Stimulated activated CD8-positive, alpha-beta memory T cell treated with anti-CD3 and anti-CD28 coated beads, Interleukin-7, amount 100 ng/mL, for 48 hours (primary cell): ENCODE data around the gene ANAPC13.

Source experiments
- DNase-seq, 2 donors: peaks; one replicate each; pipeline ENCODE4 v3.0.0-alpha.2; 2020; ENCODE audit warnings: low read depth in 1 of 2; ENCODE audit errors: extremely low read depth in 1 of 2

The ANAPC13 gene

GRCh38 chr3:134483195-134483900 is 2.4 kb downstream of the ANAPC13 start:
- DNase-seq: no peak

GRCh38 chr3:134482622-134483021 is 3.2 kb downstream of the ANAPC13 start:
- DNase-seq: no peak

DNA sequence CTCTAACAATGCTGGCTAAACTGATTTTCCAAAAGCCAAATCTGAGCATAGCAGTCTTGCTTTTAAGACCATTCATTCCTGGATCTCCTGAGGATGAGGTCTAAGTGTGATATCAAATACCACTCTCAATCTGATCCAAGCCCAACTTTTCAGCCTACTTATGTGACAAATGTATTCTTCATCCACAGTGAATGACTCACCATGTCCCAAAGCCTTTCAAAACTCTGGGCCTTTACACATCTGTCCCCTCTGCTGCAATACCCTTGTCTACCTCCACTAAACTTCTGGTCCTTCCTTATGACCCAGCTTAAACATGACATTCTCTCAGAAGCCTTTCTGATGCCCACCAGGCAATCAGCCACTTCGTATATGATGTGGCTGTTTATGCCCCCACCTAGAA is 4.6 kb downstream of the ANAPC13 start:
- no peak for DNase-seq

- no peak for DNase-seq
Measured at GRCh38 chr3:134480546-134480945, 5.2 kb downstream of the ANAPC13 start.

DNA sequence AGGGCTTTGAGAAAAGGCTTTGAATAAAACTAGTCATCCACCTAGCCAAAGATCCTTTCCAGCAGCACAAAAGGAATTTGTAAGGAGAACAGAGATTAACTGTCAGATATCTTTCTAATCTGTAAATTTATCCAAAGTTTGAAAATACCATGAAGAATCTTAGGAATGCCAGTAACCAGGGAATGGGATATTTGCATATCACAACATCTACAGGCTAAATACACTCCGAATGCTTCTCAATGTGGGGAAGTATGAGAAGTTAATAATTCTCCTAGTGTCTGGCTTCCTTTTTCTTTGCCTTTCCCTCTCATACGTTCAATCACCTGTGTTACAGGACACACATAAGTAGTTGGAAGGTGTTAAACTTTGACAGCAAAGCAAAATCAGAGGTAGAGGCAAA is 7.8 kb downstream of the ANAPC13 start:
- DNase-seq: no peak

DNA sequence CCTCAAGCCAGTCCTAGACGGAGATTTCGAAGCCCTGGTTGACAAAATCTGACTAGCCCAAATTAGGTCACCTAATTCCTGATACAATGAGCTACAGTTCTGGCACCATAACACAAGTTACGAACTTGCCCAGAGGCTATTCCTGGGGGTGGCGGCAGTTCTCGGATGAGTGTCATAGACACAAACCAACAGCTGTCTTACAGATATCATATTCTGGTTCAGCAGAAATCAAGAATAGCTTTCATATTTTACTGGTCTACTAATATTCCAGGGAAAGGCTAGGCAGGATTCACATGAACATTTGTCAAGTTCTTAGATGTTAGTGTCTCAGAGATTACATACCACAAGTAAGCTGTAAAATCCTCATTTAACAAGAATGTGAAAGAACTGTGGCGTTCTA is 8.8 kb downstream of the ANAPC13 start:
- no peak for DNase-seq

DNA sequence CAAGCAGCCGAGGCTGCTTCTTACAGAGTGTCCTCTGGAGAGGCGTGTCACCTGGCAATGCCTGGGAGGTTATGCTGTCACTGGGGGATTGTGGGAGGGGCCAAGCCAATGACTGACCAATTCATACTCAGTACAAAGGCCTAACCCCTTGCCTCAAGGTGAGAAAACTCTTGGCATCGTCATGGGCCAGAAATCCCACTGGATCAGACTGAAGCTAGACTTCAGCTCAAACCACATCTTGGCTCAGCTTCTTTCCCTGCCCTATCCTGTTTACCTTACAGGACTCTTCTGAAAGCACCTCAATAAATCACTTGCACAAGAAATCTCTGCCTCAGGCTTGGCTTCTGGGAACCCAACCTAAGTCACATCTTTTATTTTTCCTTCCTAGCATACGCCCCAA is 9.5 kb downstream of the ANAPC13 start:
- no peak for DNase-seq

GRCh38 chr3:134474956-134475355 is 10.8 kb downstream of the ANAPC13 start:
- no peak for DNase-seq

GRCh38 chr3:134473868-134474546 is 11.8 kb downstream of the ANAPC13 start:
- peak in 1 of 2 donors; percentile 58 for DNase-seq

- DNase-seq: no peak
Measured at GRCh38 chr3:134472831-134473230, 13.0 kb downstream of the ANAPC13 start.

DNA sequence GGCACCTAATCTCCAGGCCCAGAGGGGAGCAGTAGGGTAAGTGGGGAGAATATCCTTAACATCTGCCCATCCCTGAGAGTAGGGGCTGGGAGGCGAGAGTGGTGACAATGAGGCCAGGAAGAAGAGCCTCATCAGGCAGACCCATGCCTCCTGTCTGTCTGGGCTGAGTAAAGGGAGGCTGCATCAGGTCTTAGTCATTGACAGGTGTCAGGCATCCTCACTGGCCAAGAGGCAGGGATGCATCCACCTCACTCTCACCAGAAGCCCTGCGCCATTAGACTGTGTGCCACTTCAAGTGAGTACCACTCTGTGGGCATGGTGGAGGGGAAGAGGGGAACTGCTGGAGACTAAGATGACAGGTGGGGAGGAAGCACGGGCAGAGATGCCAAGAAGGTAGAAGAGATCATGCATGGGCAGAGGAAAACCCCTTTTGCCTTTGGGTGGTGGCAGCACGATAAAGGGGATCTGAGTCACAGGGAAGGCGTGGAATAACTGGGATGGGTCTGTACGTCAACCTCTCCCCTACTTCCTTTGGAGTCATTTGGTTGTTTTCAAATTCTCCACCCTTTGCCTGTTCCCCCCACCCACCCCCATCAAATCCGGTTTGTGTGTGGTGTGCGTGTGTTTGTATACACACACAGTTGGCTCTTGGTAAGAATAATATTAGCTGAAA is 14.1 kb downstream of the ANAPC13 start:
- DNase-seq: no peak

DNA sequence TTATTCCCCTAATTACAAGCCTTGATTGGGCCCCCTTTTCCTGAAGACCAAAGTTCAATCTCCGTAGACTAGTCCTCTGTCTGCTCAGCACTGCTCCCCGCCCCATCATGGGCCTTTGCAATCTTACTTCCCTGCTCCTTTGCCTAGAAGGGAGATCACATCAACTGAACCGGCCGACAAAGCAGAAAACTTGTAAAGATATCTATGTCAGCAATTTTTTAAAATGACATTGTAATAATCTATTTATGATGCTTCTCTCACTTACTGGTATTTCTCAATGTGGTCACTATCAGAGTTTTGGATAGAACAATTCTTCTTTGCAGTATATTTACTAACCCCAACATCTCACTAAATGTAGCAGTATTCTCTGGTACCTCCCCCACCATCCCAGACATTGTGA is 17.3 kb downstream of the ANAPC13 start:
- no peak for DNase-seq

- no peak for DNase-seq
Measured at GRCh38 chr3:134466331-134466730, 19.5 kb downstream of the ANAPC13 start.

DNA sequence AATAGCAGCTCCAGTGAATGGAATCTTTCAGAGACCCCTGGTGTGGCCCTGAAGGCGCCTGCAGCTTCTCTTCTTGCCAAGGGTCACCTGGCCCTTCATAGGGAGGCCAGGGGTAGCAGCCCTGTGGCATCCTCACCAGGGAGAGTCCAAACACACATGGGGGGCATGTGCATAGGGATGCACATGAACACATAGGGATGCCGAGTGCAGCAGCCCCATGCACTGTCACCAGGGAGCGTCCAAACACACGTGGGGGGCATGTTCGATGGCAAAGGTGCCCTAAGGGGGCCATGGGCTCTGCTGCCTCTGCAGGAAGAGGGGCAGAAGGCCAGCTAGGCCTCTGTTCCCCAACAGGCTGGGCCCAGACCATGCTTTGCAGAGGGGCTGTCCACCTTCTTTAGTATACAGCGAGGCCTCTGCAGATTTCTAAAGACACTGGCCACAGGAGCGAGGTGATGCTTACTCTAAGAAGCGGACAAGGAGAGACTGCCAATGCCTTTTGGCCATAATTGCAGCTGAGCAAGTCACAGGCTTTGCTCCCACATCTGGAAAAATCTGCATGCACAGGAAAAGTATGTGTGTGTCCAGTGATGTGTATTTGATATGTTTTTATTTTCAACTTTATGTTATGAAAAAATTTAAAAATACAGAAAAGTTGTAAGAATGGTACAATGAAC is 21.0 kb downstream of the ANAPC13 start:
- no peak for DNase-seq

GRCh38 chr3:134464064-134464688 is 21.6 kb downstream of the ANAPC13 start:
- DNase-seq: no peak

DNA sequence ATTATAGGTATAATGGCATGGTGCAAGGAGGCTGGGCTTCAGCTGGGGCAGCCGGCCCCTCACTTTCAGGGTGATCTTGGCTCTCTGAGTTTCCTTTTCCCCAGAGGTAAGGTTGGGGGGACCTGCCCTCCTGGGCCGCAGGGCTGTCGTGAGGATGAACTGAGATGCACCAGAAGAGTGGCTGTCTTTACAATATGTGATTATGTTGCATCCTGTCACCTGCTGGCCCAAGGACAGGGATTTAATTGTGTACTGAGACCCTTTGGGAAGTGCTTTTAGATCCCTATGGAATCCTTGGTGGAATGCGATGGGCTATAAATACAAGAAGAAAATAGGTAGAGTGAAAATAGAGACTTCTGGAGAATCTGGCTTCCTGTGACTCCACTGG is 22.1 kb downstream of the ANAPC13 start:
- no peak for DNase-seq

- DNase-seq: no peak
Measured at GRCh38 chr3:134462331-134462941, 23.3 kb downstream of the ANAPC13 start.

- no peak for DNase-seq
Measured at GRCh38 chr3:134460965-134461364, 24.8 kb downstream of the ANAPC13 start.

DNA sequence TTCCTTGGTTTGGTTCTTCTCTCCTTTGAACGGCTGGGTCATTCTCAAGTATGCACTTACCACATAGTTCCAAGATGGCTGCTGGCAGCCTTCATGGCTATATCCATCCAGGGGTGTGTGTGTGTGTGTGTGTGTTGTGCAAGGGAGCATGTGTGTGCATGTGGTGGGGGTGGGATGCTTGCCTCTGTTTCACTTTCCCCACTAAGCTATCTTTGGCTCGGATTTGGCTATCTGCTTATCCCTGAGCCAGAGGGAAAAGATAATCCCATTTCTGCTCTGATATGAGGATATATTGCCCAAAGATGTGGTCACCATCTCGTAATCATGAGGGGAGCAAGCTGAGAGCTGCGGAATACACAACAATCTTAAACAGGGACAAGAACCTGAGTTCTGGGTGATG is 26.2 kb downstream of the ANAPC13 start:
- DNase-seq: no peak

DNA sequence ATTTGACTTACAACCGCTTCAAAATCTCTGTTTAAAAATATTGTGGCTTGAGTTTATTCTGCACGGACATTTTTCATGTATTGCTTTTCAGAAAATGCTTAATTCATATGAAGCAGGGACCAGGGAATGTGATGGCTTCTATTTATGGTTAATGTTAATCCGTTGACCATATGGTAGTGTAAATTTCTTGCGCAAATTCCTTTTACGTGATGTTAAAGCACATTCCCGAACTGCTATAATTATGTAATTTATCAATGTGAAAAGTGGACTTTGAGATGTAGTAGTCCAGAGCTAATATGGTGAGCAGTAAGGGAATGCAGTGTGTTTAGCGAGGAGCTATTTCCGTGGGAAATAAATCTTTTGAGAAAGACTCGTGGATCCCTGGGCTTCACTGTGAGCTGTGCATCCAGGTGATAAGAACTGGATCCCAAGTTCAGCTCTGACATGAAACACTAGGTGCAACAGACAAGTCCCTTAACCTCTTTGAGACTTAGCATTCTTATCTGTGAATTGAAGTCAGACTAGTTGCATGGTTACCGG is 27.3 kb downstream of the ANAPC13 start:
- no peak for DNase-seq
